ENCODE measurements around the gene SEMA5A.

SEMA5A gene

GRCh38 chr5:9140202-9140601, 405.7 kb downstream of the SEMA5A start:
- H3K79me2 ChIP-seq (ENCODE audit: low read length): no peaks in the 10 kb centered on the region
- DNase-seq: no peak
- no peak overlapping the region for H3K4me2 ChIP-seq (ENCODE audit: low read depth, low read length)
- no peaks in the 10 kb centered on the region for H3F3A ChIP-seq (ENCODE audit: insufficient read depth, low read length)
- H3K9me2 ChIP-seq (replicated peaks; ENCODE audit: insufficient read depth, low read length): no peaks in the 10 kb centered on the region
- TF ChIP-seq CTCF (IDR thresholded peaks at IDR 0.05; ENCODE audit: low read length) (no peak), EZH2phosphoT487 (IDR thresholded peaks at IDR 0.05; ENCODE audit: low read length) (no peak), EZH2 (optimal IDR thresholded peaks at IDR 0.05; ENCODE audit: low read depth, low read length) (no peak)
- H4K20me1 ChIP-seq (ENCODE audit: insufficient read depth, low read length): no peaks in the 10 kb centered on the region
- no peaks in the 10 kb centered on the region for H3K27me3 ChIP-seq (replicated peaks; ENCODE audit: insufficient read depth, low read length)
- no peak overlapping the region for H3K9ac ChIP-seq (ENCODE audit: low read length)
- no peaks in the 10 kb centered on the region for H3K36me3 ChIP-seq (replicated peaks; ENCODE audit: insufficient read depth, low read length)
- H3K27ac ChIP-seq (ENCODE audit: low read length): no peak overlapping the region
- no peaks in the 10 kb centered on the region for H3K9me3 ChIP-seq (replicated peaks; ENCODE audit: insufficient read depth, low read length)
- no peaks in the 10 kb centered on the region for H3K4me1 ChIP-seq (ENCODE audit: low read length)
- H3K4me3 ChIP-seq (ENCODE audit: low read length): no peak overlapping the region
- H2AFZ ChIP-seq (ENCODE audit: low read length): no peak overlapping the region

GRCh38 chr5:9139344-9139743, 406.5 kb downstream of the SEMA5A start:
- Histone ChIP-seq H3K27ac (ENCODE audit: low read length) (no peak overlapping the region), H3K4me2 (ENCODE audit: low read depth, low read length) (no peak overlapping the region), H3K9me2 (replicated peaks; ENCODE audit: insufficient read depth, low read length) (no peaks in the 10 kb centered on the region), H3K9me3 (replicated peaks; ENCODE audit: insufficient read depth, low read length) (no peaks in the 10 kb centered on the region), H2AFZ (ENCODE audit: low read length) (no peak overlapping the region), H3K27me3 (replicated peaks; ENCODE audit: insufficient read depth, low read length) (no peaks in the 10 kb centered on the region), H3K4me3 (ENCODE audit: low read length) (no peak overlapping the region), H3F3A (ENCODE audit: insufficient read depth, low read length) (no peaks in the 10 kb centered on the region), H3K79me2 (ENCODE audit: low read length) (no peaks in the 10 kb centered on the region), H3K36me3 (replicated peaks; ENCODE audit: insufficient read depth, low read length) (no peaks in the 10 kb centered on the region), H4K20me1 (ENCODE audit: insufficient read depth, low read length) (no peaks in the 10 kb centered on the region), H3K4me1 (ENCODE audit: low read length) (no peaks in the 10 kb centered on the region), H3K9ac (ENCODE audit: low read length) (no peak overlapping the region)
- TF ChIP-seq CTCF (IDR thresholded peaks at IDR 0.05; ENCODE audit: low read length) (no peak), EZH2phosphoT487 (IDR thresholded peaks at IDR 0.05; ENCODE audit: low read length) (no peak), EZH2 (optimal IDR thresholded peaks at IDR 0.05; ENCODE audit: low read depth, low read length) (no peak)
- DNase-seq: no peak

- H3K4me1 ChIP-seq (ENCODE audit: low read length): no peaks in the 10 kb centered on the region
- TF ChIP-seq CTCF (IDR thresholded peaks at IDR 0.05; ENCODE audit: low read length): no peak
- no peak for TF ChIP-seq EZH2phosphoT487 (IDR thresholded peaks at IDR 0.05; ENCODE audit: low read length)
- no peak overlapping the region for H3K9ac ChIP-seq (ENCODE audit: low read length)
- DNase-seq: no peak
- H3K4me3 ChIP-seq (ENCODE audit: low read length): no peak overlapping the region
- no peaks in the 10 kb centered on the region for H3K79me2 ChIP-seq (ENCODE audit: low read length)
- no peaks in the 10 kb centered on the region for H3K36me3 ChIP-seq (replicated peaks; ENCODE audit: insufficient read depth, low read length)
- no peak overlapping the region for H2AFZ ChIP-seq (ENCODE audit: low read length)
- H3K9me2 ChIP-seq (replicated peaks; ENCODE audit: insufficient read depth, low read length): no peaks in the 10 kb centered on the region
- no peak overlapping the region for H3K27ac ChIP-seq (ENCODE audit: low read length)
- no peaks in the 10 kb centered on the region for H3K9me3 ChIP-seq (replicated peaks; ENCODE audit: insufficient read depth, low read length)
- H3K4me2 ChIP-seq (ENCODE audit: low read depth, low read length): no peak overlapping the region
- no peaks in the 10 kb centered on the region for H4K20me1 ChIP-seq (ENCODE audit: insufficient read depth, low read length)
- H3K27me3 ChIP-seq (replicated peaks; ENCODE audit: insufficient read depth, low read length): no peaks in the 10 kb centered on the region
- H3F3A ChIP-seq (ENCODE audit: insufficient read depth, low read length): no peaks in the 10 kb centered on the region
Observed at GRCh38 chr5:9128136-9128535, 417.7 kb downstream of the SEMA5A start.

Measured in MM.1S (cell line).